K562 (cell line): ENCODE data around the gene IFNA1. TPM values are rescaled to one million over a fixed set of nuclear protein-coding genes. Genes with fewer than 3 reads are reported as not detected.

Experiments used
- CHD2 ChIP-seq: IDR thresholded peaks from 2 replicates; pipeline ENCODE4 v1.6.1; 2011; ENCODE audit warnings: low read depth, low read length
- FOXM1 ChIP-seq, 2 experiments: fragments of 450-650 bp in 1 of 2; sonication (generic) in 1 of 2; formaldehyde crosslinking in 1 of 2; IDR thresholded peaks; 2 replicates each; pipeline versions ENCODE4 v1.6.1 to v1.9.0; 2017 to 2022; ENCODE audit warnings: low read depth in 2 of 2, mild to moderate bottlenecking in 2 of 2, missing genetic modification reagents in 1 of 2, moderate library complexity in 1 of 2
- MCM2 ChIP-seq: fragments of 450-650 bp; IDR thresholded peaks from 2 replicates; pipeline ENCODE4 v1.6.1; 2017; ENCODE audit warnings: low read depth, mild to moderate bottlenecking
- ZC3H4 ChIP-seq: sonication (generic); formaldehyde crosslinking; IDR thresholded peaks from 2 replicates; pipeline ENCODE4 v1.9.0; 2021; ENCODE audit warnings: missing genetic modification reagents, borderline replicate concordance
- ZNF232 ChIP-seq: sonication (generic); formaldehyde crosslinking; IDR thresholded peaks from 2 replicates; pipeline ENCODE4 v1.8.0; 2022; ENCODE audit warnings: mild to moderate bottlenecking, missing genetic modification reagents
- ZNF384 ChIP-seq: IDR thresholded peaks from 2 replicates; pipeline ENCODE4 v1.6.1; 2012; ENCODE audit warnings: low read depth, low read length, improper control_type of control experiment
- polyA plus RNA-seq, 8 experiments: library from polyadenylated mRNA; depleted of rRNA in 4 of 8; stranded (reverse) in 5 of 8; unstranded in 3 of 8; fragments of >200 nt; fragmentation: Nextera tagmentation in 2 of 8; fragmentation: Illumina TruSeq in 1 of 8; extraction: Ambion mirVana in 2 of 8; extraction: Trizol in 1 of 8; gene quantifications; 2 replicates each; pipeline versions ENCODE4 v1.2.1 to v1.2.3, GENCODE V29; 2011 to 2014; ENCODE audit warnings: inconsistent platforms in 1 of 8, missing spikeins in 1 of 8
- total RNA-seq, 7 experiments: library from RNA; depleted of rRNA in 6 of 7; stranded (reverse); fragments of >200 nt in 6 of 7; fragmentation: Illumina TruSeq in 2 of 7; extraction: Trizol in 2 of 7; gene quantifications; 2 replicates each; pipeline versions ENCODE4 v1.2.1 to v1.2.3, GENCODE V29; 2011 to 2021; ENCODE audit warnings: low replicate concordance in 1 of 7
- TF ChIP-seq, protein P1 (sequence below), 2 experiments: fragments of 150-350 bp in 1 of 2; IDR thresholded peaks; 2 replicates each; pipeline ENCODE4 v1.6.1; 2012 to 2016; ENCODE audit warnings: low read depth in 2 of 2, low read length in 2 of 2, mild to moderate bottlenecking in 1 of 2, moderate library complexity in 1 of 2
- TF ChIP-seq, protein P2 (sequence below): sonication (generic); formaldehyde crosslinking; IDR thresholded peaks from 2 replicates; pipeline ENCODE4 v1.8.0; 2022; ENCODE audit warnings: mild to moderate bottlenecking, missing genetic modification reagents
- TF ChIP-seq, protein P3 (sequence below): sonication (generic); formaldehyde crosslinking; IDR thresholded peaks from 2 replicates; pipeline ENCODE4 v1.8.0; 2022; ENCODE audit warnings: mild to moderate bottlenecking, missing genetic modification reagents, borderline replicate concordance
- TF ChIP-seq, protein P4 (sequence below): IDR thresholded peaks from 2 replicates; pipeline ENCODE4 v1.6.1; 2016; ENCODE audit warnings: missing genetic modification characterization, missing compliant biosample characterization
- TF ChIP-seq, protein P5 (sequence below): fragments of 250-450 bp; sonication (Bioruptor Pico); IDR thresholded peaks from 2 replicates; pipeline ENCODE4 v1.8.0; 2021; ENCODE audit warnings: borderline replicate concordance, mild to moderate bottlenecking, moderate library complexity; ENCODE audit not compliant: poor library complexity, severe bottlenecking

IFNA1 gene
- total and polyA plus RNA-seq, 9 of the 15 experiments (the other 6 are each of a cell fraction or from before 2014, with no cell fraction given): not detected

DNA sequence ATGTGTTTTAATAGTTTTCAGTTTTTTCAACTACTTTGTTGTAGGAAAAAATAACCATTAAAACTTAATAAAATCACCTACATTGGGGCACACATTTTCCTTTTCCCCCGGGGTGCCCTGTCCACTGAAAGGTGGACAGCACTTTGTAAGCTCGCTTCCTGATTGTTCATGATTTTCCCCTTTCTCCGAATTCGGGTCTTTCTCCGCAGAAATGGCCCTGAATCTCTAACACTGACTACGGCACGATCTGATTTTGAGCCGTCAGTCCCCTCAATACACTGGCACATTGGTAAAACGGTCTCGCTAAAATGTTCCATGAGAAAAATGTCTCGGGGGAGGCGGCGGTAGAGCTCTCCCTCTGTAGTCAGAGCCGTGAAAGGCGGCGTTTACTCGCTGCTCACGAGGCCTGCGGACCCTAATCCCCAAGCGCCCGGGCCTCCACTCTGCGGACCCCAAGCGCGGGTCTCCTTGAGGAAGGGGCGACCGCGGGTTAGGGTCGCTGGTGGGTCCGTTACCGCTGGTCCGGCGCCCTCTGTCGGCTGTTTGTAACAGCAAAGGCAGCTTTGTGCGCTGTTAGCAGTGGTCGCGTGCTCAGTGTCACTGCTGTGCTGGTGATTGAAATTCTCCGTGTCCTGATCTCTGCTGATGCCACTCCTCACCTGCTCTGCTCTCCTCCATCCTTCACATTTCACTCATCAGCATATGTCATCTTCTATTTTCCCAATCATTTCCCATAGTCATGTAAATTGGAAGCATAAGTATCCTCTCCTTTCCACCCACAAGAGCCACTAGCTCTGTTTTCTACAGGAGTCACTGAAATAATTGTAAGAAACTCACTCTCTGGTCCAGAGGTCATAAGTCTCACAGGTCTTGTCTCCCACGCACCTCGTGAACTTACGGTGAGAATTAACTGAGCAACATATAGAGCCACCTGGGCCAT is 44.2 kb upstream of the IFNA1 start (continued):
- TF ChIP-seq, protein P1, sequence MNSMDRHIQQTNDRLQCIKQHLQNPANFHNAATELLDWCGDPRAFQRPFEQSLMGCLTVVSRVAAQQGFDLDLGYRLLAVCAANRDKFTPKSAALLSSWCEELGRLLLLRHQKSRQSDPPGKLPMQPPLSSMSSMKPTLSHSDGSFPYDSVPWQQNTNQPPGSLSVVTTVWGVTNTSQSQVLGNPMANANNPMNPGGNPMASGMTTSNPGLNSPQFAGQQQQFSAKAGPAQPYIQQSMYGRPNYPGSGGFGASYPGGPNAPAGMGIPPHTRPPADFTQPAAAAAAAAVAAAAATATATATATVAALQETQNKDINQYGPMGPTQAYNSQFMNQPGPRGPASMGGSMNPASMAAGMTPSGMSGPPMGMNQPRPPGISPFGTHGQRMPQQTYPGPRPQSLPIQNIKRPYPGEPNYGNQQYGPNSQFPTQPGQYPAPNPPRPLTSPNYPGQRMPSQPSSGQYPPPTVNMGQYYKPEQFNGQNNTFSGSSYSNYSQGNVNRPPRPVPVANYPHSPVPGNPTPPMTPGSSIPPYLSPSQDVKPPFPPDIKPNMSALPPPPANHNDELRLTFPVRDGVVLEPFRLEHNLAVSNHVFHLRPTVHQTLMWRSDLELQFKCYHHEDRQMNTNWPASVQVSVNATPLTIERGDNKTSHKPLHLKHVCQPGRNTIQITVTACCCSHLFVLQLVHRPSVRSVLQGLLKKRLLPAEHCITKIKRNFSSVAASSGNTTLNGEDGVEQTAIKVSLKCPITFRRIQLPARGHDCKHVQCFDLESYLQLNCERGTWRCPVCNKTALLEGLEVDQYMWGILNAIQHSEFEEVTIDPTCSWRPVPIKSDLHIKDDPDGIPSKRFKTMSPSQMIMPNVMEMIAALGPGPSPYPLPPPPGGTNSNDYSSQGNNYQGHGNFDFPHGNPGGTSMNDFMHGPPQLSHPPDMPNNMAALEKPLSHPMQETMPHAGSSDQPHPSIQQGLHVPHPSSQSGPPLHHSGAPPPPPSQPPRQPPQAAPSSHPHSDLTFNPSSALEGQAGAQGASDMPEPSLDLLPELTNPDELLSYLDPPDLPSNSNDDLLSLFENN (IDR thresholded peaks at IDR 0.05; ENCODE audit: low read depth in 2 of 2, low read length in 2 of 2): no peak
- TF ChIP-seq ZNF232 (CRISPR knock-in tag): no peak
- TF ChIP-seq MCM2: no peak
- TF ChIP-seq, protein P2, sequence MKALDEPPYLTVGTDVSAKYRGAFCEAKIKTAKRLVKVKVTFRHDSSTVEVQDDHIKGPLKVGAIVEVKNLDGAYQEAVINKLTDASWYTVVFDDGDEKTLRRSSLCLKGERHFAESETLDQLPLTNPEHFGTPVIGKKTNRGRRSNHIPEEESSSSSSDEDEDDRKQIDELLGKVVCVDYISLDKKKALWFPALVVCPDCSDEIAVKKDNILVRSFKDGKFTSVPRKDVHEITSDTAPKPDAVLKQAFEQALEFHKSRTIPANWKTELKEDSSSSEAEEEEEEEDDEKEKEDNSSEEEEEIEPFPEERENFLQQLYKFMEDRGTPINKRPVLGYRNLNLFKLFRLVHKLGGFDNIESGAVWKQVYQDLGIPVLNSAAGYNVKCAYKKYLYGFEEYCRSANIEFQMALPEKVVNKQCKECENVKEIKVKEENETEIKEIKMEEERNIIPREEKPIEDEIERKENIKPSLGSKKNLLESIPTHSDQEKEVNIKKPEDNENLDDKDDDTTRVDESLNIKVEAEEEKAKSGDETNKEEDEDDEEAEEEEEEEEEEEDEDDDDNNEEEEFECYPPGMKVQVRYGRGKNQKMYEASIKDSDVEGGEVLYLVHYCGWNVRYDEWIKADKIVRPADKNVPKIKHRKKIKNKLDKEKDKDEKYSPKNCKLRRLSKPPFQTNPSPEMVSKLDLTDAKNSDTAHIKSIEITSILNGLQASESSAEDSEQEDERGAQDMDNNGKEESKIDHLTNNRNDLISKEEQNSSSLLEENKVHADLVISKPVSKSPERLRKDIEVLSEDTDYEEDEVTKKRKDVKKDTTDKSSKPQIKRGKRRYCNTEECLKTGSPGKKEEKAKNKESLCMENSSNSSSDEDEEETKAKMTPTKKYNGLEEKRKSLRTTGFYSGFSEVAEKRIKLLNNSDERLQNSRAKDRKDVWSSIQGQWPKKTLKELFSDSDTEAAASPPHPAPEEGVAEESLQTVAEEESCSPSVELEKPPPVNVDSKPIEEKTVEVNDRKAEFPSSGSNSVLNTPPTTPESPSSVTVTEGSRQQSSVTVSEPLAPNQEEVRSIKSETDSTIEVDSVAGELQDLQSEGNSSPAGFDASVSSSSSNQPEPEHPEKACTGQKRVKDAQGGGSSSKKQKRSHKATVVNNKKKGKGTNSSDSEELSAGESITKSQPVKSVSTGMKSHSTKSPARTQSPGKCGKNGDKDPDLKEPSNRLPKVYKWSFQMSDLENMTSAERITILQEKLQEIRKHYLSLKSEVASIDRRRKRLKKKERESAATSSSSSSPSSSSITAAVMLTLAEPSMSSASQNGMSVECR (CRISPR knock-in tag): no peak
- no peak for TF ChIP-seq ZNF384
- no peak for TF ChIP-seq CHD2
- TF ChIP-seq, protein P3, sequence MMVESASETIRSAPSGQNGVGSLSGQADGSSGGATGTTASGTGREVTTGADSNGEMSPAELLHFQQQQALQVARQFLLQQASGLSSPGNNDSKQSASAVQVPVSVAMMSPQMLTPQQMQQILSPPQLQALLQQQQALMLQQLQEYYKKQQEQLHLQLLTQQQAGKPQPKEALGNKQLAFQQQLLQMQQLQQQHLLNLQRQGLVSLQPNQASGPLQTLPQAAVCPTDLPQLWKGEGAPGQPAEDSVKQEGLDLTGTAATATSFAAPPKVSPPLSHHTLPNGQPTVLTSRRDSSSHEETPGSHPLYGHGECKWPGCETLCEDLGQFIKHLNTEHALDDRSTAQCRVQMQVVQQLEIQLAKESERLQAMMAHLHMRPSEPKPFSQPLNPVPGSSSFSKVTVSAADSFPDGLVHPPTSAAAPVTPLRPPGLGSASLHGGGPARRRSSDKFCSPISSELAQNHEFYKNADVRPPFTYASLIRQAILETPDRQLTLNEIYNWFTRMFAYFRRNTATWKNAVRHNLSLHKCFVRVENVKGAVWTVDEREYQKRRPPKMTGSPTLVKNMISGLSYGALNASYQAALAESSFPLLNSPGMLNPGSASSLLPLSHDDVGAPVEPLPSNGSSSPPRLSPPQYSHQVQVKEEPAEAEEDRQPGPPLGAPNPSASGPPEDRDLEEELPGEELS (CRISPR knock-in tag): no peak
- TF ChIP-seq, protein P4, sequence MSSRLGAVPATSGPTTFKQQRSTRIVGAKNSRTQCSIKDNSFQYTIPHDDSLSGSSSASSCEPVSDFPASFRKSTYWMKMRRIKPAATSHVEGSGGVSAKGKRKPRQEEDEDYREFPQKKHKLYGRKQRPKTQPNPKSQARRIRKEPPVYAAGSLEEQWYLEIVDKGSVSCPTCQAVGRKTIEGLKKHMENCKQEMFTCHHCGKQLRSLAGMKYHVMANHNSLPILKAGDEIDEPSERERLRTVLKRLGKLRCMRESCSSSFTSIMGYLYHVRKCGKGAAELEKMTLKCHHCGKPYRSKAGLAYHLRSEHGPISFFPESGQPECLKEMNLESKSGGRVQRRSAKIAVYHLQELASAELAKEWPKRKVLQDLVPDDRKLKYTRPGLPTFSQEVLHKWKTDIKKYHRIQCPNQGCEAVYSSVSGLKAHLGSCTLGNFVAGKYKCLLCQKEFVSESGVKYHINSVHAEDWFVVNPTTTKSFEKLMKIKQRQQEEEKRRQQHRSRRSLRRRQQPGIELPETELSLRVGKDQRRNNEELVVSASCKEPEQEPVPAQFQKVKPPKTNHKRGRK (tag): no peak
- TF ChIP-seq, protein P5, sequence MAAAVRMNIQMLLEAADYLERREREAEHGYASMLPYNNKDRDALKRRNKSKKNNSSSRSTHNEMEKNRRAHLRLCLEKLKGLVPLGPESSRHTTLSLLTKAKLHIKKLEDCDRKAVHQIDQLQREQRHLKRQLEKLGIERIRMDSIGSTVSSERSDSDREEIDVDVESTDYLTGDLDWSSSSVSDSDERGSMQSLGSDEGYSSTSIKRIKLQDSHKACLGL (CRISPR knock-in tag): no peak
- TF ChIP-seq ZC3H4: no peak
- no peak for TF ChIP-seq FOXM1 (IDR thresholded peaks at IDR 0.05; ENCODE audit: low read depth)
- no peak for TF ChIP-seq FOXM1 (CRISPR knock-in tag; IDR thresholded peaks at IDR 0.05; ENCODE audit: low read depth)
